D721Med (cell line): ENCODE measurements around the gene RFNG.

Source experiments
- DNase-seq: peaks from one replicate; pipeline ENCODE4 v3.0.0; 2011; ENCODE audit warnings: low spot score; ENCODE audit not compliant: insufficient read length
- FAIRE-seq: peaks from 2 replicates; lab custom pipeline; 2011; peaks lifted over from hg19 to GRCh38; lab: Jason Lieb, UNC
- TF ChIP-seq, protein P1 (sequence below): IDR thresholded peaks from 2 replicates; pipeline ENCODE4 v1.5.1; 2012; ENCODE audit warnings: mild to moderate bottlenecking, control low read depth; ENCODE audit not compliant: insufficient read depth; ENCODE audit errors: missing control alignments

RFNG gene

DNA sequence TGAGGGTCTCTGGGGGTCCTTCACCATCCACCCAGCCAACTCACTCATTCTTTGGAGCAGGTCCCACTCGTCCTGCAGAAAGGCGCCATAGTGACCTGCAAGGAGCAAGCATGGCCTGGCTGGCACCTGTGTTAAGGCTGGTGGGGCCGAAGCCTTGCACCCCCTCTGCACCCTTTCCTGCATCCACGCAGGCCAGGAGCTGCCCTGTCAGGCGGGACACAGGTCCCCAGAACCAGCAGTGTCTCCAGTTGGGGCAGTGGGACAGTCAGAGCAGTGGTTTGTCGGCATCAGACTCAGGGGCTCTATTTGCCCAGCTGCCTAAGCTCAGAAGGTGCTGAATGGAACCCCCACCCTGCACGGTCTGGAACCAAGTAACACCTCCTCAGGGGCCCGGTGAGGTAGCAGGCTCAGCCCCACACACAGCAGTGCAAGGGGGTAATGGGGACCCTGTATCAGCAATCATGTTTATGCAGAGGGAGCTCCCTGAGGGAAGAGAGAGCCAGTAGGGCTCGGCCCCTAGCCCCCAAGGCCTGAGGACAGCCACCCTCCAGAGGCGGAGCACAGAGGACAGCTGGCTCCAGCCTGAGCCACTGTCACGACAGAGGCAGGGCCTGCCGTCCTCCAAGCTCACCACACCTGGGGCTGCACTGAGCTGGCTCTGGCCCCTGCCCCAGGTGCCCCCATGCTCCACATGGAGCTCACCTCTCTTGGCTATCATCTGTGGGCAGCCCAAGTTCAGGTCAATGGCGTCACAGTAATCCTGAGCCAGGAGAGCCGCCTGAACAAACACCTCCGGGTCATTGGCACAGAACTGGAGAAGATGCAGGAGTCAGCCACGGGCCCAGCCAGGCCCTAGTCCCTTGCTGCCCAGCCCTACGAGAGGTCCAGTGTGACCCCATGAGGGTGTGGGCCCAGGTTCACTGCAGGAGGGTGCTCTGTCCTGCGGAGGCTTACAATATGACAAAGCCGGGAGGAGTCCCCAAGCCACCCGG, 12.1 kb upstream of the RFNG start:
- FAIRE-seq = no peak
- DNase-seq = no peak

DNA sequence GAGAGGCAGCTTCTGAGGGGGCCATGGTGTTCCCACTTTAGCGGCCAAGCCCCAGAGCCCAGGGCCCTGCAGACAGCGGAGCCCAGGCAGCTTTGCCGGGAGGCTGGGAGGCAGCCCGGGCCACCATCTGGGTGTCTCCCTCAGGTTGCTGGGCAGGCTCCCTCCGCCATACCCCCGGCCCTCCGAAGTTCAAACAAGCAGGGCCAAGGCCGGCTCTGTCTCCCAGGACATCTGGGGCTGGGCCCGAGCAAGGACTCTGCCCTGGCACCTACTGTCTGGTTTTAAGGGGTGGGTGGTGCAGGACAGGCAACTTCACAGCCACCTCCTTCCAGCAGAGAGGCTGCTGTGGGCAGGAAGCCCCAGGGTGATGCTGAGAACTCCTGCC, 11.4 kb upstream of the RFNG start:
- DNase-seq = no peak
- FAIRE-seq = no peak
- TF ChIP-seq, protein P1, sequence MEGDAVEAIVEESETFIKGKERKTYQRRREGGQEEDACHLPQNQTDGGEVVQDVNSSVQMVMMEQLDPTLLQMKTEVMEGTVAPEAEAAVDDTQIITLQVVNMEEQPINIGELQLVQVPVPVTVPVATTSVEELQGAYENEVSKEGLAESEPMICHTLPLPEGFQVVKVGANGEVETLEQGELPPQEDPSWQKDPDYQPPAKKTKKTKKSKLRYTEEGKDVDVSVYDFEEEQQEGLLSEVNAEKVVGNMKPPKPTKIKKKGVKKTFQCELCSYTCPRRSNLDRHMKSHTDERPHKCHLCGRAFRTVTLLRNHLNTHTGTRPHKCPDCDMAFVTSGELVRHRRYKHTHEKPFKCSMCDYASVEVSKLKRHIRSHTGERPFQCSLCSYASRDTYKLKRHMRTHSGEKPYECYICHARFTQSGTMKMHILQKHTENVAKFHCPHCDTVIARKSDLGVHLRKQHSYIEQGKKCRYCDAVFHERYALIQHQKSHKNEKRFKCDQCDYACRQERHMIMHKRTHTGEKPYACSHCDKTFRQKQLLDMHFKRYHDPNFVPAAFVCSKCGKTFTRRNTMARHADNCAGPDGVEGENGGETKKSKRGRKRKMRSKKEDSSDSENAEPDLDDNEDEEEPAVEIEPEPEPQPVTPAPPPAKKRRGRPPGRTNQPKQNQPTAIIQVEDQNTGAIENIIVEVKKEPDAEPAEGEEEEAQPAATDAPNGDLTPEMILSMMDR = no peak

More for the DNA sequence above, 12.1 kb upstream of the RFNG start:
- TF ChIP-seq, protein P1 = no peak

DNA sequence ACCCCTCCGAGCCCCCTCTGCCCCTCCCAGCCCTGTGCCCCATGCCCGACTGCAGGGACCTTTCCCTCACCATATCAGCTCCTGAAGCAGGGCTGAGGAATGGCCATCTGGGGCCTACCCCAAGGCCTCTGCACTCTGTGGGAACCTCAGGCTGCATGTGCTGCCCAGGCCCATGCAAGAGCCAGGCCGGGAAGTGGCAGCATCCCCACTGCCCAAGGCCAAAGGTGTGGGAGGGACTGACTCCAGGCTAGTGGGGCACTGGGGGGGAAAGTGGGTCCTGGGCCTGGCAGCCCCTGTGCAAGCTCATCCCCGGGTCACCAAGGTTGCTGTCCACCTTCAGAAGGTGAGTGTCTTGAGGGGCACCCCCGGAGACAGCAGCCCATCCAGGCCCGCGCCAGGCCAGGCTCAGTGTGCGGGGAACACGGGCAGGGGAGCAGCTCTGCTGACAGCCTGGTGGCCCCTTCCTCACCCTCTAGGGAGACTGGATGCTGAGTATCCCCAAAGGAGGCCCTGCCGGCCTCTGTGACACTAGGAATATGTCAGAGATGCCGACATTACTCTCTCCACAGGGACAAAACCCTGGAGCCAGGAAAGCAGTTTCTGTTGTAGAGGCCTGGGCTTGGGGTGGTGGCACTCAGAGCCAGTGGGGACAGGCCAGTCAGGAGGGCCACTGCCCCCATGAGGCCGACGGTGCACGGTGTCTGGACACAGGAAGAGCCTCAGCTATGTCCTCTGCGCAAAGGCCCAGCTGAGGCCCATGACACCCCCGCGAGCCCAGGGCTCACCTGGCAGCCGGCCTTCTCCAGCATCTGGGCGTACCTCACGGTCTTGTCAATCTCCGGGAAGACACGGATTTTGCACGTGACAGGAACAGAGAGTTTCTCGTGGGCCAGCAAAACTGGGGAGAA, 10.7 kb upstream of the RFNG start:
- TF ChIP-seq, protein P1 = no peak
- DNase-seq (no peak), FAIRE-seq (no peak)

DNA sequence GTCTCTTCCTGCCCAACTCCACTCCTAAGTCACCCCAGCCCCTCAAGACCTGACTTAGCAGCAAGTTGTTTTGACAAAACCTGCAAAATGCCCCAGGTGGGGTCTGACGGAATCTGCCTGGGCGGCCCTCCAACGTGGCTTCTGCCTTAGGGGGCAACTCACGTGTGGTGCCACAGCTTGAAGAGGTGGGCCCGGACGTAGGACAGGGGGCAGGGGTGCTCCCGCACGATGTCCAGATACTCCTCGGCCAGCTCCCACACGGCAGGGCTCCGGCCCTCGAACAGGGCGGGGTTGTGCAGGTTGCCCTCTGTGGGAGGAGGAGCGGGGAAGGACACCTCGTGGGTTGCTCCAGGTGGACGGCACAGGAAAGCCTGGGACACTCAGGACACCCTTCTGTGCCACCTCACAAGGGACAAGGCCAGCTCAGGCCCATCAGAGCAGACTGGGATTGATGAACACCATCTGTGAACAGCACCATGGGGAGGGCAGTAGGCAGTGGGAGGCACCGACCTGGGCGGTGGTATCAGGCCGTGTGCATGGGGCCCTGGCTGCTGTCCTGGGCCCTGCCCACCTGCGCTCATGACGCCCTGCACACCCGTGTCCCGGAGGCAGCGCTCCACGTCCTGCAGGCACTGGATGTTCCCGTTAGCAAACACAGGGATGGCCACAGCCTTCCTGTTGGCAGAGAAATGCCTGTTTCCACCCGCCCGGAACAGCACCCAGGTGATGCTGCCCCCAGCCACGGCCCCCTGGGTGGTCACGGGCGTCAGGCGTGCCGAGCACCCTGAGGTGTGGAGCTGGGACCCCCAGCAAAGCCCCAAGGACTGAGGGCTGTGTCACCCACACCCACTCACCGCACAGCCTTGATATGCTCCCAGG, 9.7 kb upstream of the RFNG start:
- DNase-seq = no peak
- FAIRE-seq = no peak
- TF ChIP-seq, protein P1 = no peak

DNA sequence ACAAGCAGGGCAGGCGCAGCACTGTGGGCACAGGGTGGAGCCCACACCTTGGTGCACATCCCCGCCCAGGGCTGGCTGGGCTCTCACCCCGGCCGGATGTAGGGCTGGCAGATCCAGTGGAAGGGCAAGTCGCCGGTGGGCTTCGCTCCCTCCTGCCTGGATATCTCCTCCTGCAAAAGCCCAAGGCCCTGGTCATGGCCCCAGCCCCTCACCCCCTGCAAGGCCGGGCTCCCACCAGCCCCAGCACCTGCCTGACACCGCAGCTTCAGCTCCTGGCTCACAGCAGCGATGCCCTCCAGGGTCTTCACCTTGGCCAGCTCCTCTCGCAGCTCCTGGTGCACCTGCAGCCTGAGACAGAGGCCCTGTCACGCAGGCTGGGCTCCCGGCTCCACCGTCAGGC, 9.0 kb upstream of the RFNG start:
- FAIRE-seq (no peak), DNase-seq (no peak)
- TF ChIP-seq, protein P1 = no peak

DNA sequence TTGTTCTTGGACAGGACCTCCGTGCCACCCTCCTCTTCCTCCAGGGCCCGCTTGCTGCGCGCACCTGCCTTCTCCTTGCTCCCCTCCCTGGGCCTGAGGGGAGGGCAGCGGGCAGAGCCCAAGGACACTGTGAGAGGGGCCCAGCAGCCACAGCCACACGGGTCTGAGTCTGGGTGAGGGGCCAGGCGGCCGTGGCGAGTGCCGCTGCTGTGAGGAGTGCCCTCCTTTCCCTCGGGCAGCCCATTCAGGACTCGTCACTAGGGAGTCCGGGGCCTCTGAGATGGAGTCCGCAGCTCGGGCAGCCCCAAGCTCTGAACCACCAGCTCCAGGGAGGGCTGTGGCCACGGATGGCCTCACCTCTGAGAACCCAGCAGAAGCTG, 8.4 kb upstream of the RFNG start:
- TF ChIP-seq, protein P1 = no peak
- FAIRE-seq (no peak), DNase-seq (no peak)
